Stimulated activated CD4-positive, alpha-beta T cell treated with anti-CD3 and anti-CD28 coated beads, Interleukin-1b, Interleukin-23, amount 100 ng/mL, for 48 hours (primary cell): ENCODE measurements around the gene IGFBP6.

Source experiments
- DNase-seq: peaks from one replicate; pipeline ENCODE4 v3.0.0-alpha.2; 2020

IGFBP6 gene

DNA sequence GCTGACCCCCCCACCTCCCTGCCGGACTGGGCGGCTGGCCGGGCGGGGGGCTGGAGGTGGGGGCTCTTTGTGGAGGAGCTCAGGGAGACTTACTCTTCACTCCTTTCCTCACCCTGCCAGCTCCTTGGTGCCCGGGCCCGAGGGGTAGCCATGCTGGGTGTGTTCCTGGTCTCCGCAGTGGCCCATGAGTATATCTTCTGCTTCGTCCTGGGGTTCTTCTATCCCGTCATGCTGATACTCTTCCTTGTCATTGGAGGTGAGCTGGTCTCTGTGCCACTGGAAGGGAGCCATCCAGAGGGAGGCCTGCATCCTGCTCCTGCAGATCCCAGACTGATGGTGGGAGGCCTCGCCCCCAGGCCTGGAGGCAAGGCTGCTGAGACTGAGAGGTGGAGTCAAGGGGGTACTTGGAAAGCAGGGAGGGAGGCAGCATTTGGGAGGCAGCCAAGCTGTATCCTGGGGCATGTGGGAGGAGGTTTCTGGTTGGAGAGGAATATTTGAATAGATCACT is 25.5 kb downstream of the IGFBP6 start:
- DNase-seq: no peak

DNA sequence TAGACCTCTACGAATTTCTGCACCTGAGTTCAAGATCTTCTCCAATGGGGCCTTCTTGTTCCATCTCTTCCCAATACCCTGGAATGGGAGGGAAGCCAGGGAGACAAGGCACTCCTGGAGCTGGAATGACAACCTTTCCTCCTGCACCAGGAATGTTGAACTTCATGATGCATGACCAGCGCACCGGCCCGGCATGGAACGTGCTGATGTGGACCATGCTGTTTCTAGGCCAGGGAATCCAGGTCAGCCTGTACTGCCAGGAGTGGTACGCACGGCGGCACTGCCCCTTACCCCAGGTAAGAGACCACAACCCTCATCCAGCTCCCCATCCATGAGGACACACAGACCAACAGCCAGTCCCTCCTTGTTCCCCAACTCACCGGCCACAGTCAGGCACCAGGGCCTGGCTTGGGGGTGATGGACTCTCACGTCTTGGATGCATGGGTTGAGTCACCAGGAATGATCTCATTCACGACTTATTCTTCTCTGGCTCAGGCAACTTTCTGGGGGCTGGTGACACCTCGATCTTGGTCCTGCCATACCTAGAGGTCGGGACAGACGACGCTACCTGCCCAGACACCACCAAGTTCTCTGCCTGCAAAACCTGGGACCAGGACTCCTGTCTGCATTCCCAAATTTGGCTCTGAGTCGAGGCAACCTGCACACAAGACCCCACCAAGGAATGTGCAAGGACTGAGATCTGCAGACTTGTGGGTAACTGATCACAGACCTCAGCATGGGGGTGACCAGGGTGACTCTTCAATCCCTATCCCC is 26.3 kb downstream of the IGFBP6 start:
- DNase-seq: no peak

DNA sequence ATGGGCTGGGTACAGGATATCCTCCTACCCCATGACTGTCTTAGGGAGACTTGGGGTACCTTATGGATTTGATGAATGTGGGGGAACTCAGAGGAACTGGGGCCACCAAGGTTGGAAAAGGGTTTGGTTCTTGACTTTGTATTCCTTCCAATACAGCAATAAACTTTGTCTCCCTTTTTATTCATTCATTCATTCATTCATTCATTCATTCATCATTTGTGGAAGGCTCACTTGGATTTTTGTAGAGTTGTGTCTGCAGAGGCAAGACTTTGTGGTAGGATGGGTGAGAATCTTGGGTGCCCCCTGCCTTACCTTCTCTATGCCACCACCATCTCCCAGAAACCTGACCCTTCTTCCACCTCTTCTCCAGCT is 26.9 kb downstream of the IGFBP6 start:
- no peak for DNase-seq

GRCh38 chr12:53127169-53127568 is 29.7 kb downstream of the IGFBP6 start:
- no peak for DNase-seq

- DNase-seq: no peak
Observed at GRCh38 chr12:53128780-53129569, 31.5 kb downstream of the IGFBP6 start.

DNA sequence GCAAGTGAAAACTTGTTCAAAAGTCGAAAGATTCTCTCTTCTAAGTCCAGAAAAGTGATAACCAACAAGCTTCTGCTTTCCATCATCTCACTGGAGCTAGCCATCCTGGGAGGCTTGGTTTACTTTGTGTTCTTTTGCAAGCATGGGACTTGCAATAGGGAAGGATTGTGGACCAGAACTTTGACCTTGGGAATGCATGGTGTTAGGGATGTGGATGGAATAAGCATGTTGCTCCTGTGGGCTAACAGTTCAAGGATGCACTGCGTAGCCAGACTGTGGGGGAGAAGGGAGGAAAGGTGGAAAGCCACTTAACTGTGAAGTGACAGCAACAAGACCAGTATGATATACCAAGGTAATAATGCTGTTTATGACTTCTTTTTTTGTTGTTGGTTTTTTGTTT is 34.4 kb downstream of the IGFBP6 start:
- no peak for DNase-seq

DNA sequence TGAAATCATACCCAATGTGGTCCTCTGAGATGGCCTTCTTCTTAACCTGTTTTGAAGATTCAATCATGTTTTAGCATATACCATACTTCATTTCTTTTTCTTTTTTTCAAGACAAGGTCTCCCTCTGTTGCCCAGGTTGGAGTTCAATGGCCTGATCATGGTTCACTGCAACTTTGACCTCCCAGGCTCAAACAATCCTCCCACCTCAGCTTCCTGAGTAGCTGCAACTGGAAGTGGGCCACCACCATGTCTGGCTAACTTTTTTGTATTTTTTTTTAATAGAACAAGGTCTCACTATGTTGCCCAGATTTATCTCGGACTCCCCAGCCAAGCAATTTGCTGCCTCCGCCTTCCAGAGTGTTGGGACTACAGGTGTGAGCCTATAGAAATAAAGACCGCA is 36.3 kb downstream of the IGFBP6 start:
- no peak for DNase-seq

- no peak for DNase-seq
Observed at GRCh38 chr12:53143355-53143754, 45.9 kb downstream of the IGFBP6 start.

DNA sequence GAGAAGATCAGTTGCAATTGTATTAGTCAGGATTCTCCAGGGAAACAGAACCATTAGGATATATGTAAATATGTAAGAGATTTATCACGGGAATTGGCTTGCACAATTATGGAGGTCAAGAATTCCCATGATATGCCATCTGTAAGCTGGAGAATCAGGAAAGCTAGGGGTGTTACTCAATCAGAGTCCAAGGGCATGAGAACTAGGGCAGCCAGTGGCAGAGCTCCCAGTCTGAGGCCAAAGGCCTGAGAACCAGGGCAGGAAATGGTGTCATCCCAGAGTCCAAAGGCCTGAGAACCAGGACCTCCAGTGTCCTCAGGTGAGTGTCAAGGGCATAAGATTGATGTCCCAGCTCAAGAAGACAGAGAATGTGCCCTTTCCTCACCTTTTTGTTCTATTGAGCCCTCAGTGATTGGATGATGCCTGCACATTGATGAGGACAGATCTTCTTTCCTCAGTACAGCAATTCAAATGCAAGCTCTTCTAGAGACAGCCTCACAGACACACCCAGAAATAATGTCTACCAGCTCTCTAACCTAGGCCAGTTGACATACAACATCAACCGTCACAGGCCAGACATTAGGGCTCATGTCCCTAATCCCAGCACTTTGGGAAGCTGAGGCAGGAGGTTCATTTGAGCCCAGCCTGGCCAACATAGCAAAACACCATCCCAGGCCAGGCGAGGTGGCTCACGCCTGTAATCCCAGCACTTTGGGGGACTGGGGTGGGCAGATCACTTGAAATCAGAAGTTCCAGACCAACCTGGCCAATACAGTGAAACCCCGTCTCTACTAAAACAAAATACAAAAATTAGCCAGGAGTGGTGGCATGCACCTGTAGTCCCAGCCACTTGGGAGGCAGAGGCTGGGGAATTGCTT is 48.2 kb downstream of the IGFBP6 start:
- no peak for DNase-seq

- no peak for DNase-seq
Observed at GRCh38 chr12:53147181-53147580, 49.7 kb downstream of the IGFBP6 start.

DNA sequence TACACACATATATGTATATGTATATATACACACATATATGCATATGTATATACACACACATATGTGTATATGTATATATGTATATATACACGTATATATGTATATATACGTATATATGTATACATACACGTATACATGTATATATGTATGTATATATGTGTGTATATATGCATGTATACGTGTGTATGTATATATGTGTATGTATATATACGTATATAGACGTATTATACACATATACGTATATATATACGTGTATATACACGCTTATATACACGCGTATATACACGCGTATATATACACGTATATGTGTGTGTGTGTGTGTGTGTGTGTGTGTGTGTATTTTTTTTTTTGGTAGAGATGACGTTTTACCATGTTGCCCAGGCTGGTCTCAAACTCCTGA is 50.2 kb downstream of the IGFBP6 start:
- no peak for DNase-seq

GRCh38 chr12:53151039-53151438 is 53.6 kb downstream of the IGFBP6 start:
- DNase-seq: no peak
